Activated naive CD4-positive, alpha-beta T cell treated with anti-CD3 and anti-CD28 coated beads, Interleukin-2, amount 10 ng/mL, durations not matched to agents 7 days and 5 days (primary cell): ENCODE results near the gene LRRC4C.
"Not testable (repeated sequence)": the region's sequence is repeated elsewhere in the genome, so short reads cannot be mapped to it uniquely, and the experiment has no call there.

Experiments
- CTCF ChIA-PET: fragments of 350-600 bp; sonication (Branson Sonifier 250); formaldehyde crosslinking; loops from one replicate; lab custom pipeline; 2021; ENCODE audit warnings: antibody characterized with exemption; lab: Charles Lee
- DNase-seq: peaks from one replicate; pipeline ENCODE4 v3.0.0-alpha.2; 2020
- H3K27ac Mint-ChIP-seq: one replicate; pipeline ENCODE4 v1.8.0; 2021; ENCODE audit warnings: mild to moderate bottlenecking, moderate library complexity, mixed read lengths
- H3K27me3 Mint-ChIP-seq: one replicate; pipeline ENCODE4 v1.8.0; 2021; ENCODE audit warnings: mild to moderate bottlenecking, mixed read lengths
- H3K36me3 Mint-ChIP-seq: one replicate; pipeline ENCODE4 v1.8.0; 2021; ENCODE audit warnings: mixed read lengths
- H3K4me1 Mint-ChIP-seq: one replicate; pipeline ENCODE4 v1.8.0; 2021; ENCODE audit warnings: mixed read lengths
- H3K4me3 Mint-ChIP-seq: one replicate; pipeline ENCODE4 v1.8.0; 2021; ENCODE audit warnings: mild to moderate bottlenecking, moderate library complexity, mixed read lengths
- H3K9me3 Mint-ChIP-seq: one replicate; pipeline ENCODE4 v1.8.0; 2021; ENCODE audit warnings: mixed read lengths

LRRC4C gene

DNA sequence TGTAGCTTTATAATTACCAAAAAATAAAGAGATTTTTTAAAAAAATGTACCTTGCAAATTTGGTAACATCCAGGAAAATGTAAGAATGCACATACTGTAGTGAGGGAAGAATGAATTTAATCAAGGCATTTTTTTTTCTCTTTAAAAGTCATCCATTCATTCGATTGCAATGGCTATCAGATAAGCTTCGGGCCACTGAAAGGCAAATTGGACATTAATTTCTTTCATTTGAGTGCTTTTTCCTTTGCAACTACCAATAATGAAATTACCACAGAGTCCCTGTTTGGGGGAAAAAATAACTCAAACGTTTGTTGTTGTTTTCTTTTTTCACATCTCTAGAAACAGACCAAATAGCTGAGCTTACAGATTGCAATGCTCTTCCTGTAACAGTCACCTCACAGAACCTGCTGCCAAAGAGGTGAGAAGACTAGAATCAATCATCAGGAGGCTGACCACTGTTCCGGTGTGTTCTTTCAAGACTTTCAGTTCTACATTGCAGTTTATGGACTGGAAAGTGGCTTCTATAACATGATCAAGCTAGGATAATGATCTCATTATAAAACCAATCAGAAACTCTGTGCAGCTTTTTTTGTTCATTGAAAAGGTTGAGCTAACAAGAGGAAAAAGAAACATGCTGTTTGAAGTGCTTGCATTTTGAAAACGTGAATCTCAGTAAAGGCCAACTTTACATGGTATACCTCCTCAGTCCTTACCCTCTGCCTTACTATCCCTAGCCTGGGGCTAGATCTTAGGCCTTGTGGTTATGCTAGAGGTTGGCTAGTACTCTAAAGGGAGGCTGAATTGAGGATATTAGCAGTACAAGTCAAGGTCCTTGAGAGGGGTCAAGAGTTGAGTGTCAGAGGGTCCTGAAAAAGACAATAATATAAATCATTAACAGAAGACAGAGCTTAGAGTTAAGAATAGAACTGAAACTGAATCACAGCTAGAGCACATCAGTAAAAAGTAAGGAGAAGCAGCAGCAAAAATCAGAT, 1276.1 kb downstream of the LRRC4C start:
- no peak overlapping the region for H3K27ac Mint-ChIP-seq
- no peaks in the 10 kb centered on the region for H3K27me3 Mint-ChIP-seq
- no peak for DNase-seq
- H3K36me3 Mint-ChIP-seq = no peaks in the 10 kb centered on the region
- CTCF ChIA-PET = no interaction called here
- peaks cover 6% of the 10 kb centered on the region for H3K9me3 Mint-ChIP-seq
- no peaks in the 10 kb centered on the region for H3K4me1 Mint-ChIP-seq
- H3K4me3 Mint-ChIP-seq = no peak overlapping the region

DNA sequence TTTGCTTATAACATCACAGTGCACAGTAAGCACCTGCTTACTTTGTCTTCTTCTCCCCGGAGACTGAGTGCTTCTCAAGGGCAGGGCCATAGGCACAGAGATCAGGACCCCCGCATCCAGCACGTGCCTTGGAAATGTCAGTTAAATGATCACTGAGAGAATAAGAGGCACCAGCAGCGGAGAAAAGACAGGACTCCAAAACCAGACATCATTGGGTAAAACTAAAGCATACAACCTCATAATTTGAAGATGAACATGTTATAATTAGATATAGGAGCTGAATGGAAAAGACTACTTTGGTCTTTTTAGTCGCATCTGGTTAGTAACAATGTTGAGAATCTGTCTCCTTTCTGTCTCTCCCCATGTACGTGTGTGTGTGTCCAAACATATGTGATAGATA, 1279.9 kb downstream of the LRRC4C start:
- no peaks in the 10 kb centered on the region for H3K27me3 Mint-ChIP-seq
- no peaks in the 10 kb centered on the region for H3K4me1 Mint-ChIP-seq
- no peak overlapping the region for H3K27ac Mint-ChIP-seq
- H3K36me3 Mint-ChIP-seq = no peaks in the 10 kb centered on the region
- no peak for DNase-seq
- CTCF ChIA-PET = no interaction called here
- peaks cover 11% of the 10 kb centered on the region for H3K9me3 Mint-ChIP-seq
- H3K4me3 Mint-ChIP-seq = no peak overlapping the region

DNA sequence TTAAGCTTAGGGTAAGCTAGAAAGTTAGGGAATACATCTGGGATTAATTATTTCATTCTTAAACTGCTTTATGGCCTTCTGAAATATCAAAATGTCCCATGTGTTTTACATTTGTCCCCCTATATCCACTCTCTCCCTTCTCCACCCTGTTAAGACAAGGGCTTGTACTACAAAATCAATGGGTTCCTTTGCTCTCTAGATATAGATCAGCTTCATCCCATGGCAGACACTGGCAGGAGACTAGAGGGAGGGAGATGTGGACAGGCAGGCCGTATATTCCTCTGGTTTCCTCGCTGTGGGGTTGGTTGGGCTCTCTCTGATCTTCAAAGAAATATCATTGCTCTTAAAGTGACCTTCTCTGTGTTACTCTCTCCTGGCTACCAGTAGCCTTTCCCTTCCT, 1281.0 kb downstream of the LRRC4C start:
- no peak overlapping the region for H3K4me3 Mint-ChIP-seq
- H3K27ac Mint-ChIP-seq = no peak overlapping the region
- no peaks in the 10 kb centered on the region for H3K36me3 Mint-ChIP-seq
- peaks cover 11% of the 10 kb centered on the region for H3K9me3 Mint-ChIP-seq
- H3K27me3 Mint-ChIP-seq = no peaks in the 10 kb centered on the region
- no peak for DNase-seq
- no peaks in the 10 kb centered on the region for H3K4me1 Mint-ChIP-seq
- CTCF ChIA-PET = no interaction called here

DNA sequence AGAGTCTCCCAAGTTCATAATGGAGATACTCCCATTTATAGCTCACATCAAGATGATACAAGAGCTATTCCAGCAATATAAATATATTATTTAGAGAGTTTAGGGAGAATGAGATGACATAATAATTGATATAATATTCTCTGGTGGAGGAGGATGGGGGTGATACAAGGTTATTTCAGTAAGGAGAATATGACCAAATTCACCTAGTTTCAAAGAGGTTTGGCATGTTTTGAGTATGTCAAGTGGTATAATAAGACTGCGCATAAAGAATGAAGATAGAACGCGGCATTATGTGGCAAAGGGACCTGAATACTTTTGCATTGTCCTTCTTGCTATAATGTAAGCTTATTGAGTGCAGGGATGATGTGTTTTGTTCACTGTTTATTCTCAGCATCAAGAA, 1283.5 kb downstream of the LRRC4C start:
- Mint-ChIP-seq H3K27me3 (no peaks in the 10 kb centered on the region), H3K4me3 (no peak overlapping the region), H3K36me3 (no peaks in the 10 kb centered on the region), H3K4me1 (no peaks in the 10 kb centered on the region), H3K27ac (no peak overlapping the region), H3K9me3 (peaks cover 14% of the 10 kb centered on the region)
- no peak for DNase-seq
- CTCF ChIA-PET = no interaction called here

DNA sequence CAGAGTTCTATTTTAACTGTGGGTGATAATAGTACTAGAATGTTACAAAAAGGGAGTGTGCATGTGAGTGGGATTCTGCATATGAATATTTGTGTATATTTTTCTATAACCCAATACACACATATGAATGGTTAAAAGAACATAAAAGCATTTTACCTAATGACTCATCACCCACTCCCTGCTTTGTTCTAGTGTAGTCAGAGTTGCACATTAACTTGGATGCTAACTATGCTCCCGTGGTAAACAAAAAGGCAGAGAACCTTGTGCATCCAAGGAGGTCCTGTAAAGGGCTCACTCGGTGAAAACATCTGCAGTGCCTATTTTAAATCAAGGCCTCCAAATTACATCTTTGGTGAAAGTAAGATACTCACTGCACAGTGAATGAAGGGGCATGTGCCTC, 1289.4 kb downstream of the LRRC4C start:
- H3K27ac Mint-ChIP-seq = no peak overlapping the region
- H3K36me3 Mint-ChIP-seq = no peaks in the 10 kb centered on the region
- DNase-seq = no peak
- H3K4me1 Mint-ChIP-seq = no peaks in the 10 kb centered on the region
- no peaks in the 10 kb centered on the region for H3K27me3 Mint-ChIP-seq
- H3K4me3 Mint-ChIP-seq = no peak overlapping the region
- H3K9me3 Mint-ChIP-seq = peaks cover 18% of the 10 kb centered on the region
- CTCF ChIA-PET = no interaction called here

DNA sequence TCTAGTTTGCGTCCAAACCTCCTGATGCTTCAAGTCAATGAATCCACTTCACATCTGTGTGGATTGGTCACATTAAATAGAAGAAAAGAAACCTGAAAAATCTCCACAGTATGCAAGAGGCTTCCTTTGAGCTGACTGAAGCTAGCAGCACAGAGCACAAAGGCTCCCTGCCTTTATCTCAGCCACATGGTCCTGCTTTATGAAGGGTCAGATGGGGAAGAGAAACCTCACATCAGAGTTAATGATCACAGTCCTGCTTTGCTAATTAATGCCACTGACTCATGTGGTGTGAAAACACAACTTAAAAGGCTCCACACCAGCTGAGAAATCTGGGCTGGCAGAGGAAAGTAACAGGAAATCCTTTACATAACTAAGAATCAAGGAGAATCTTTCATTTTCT, 1291.0 kb downstream of the LRRC4C start:
- H3K4me1 Mint-ChIP-seq = no peaks in the 10 kb centered on the region
- no peak overlapping the region for H3K27ac Mint-ChIP-seq
- H3K4me3 Mint-ChIP-seq = no peak overlapping the region
- H3K36me3 Mint-ChIP-seq = no peaks in the 10 kb centered on the region
- peaks cover 19% of the 10 kb centered on the region for H3K9me3 Mint-ChIP-seq
- CTCF ChIA-PET = no interaction called here
- H3K27me3 Mint-ChIP-seq = no peaks in the 10 kb centered on the region
- no peak for DNase-seq

DNA sequence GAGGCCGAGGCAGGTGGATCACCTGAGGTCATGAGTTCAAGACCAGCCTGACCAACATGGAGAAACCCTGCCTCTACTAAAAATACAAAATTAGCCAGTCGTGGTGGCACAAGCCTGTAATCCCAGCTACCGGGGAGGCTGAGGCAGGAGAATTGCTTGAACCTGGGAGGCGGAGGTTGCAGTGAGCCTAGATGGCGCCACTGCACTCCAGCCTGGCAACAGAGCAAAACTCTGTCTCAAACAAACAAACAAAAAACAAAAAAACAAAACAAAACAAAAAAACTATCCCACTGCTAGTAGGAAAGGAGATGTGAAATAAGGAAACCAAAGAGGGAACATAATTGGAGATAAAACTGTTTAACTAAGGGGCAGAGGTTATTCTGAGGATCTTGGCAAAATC, 1291.6 kb downstream of the LRRC4C start:
- not testable (repeated sequence) for H3K27ac Mint-ChIP-seq, H3K27me3 Mint-ChIP-seq, DNase-seq, H3K4me1 Mint-ChIP-seq, H3K36me3 Mint-ChIP-seq, H3K4me3 Mint-ChIP-seq
- H3K9me3 Mint-ChIP-seq = peaks cover 19% of the 10 kb centered on the region
- CTCF ChIA-PET = interaction anchor here (1.4 kb wide), 1 partner anchor 126 kb away, joined by 5 read pairs; no protein-coding TSS in a partner anchor

DNA sequence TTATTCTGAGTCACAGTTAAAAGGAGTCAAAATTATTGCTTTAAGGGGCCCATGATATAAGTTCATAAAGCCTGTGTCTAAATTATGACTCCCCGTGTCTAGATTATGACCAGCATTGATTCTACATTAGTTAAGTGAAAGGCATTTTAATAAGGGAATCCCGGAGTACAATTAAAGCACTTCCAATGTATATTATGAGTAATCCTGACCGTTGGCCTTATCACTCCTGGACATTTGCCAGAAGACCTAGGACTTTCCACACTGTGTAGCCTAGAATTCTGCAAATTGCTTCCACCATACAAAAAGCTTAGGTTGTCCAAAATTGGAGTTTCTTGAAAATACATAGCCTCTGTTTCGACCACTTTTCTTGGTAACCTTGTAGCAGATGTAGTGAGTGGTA, 1292.6 kb downstream of the LRRC4C start:
- CTCF ChIA-PET = interaction anchor here (1.4 kb wide), 1 partner anchor 127 kb away, joined by 5 read pairs; no protein-coding TSS in a partner anchor
- Mint-ChIP-seq H3K27me3 (no peaks in the 10 kb centered on the region), H3K4me3 (no peak overlapping the region), H3K4me1 (no peaks in the 10 kb centered on the region), H3K27ac (no peak overlapping the region), H3K9me3 (peaks cover 17% of the 10 kb centered on the region), H3K36me3 (no peaks in the 10 kb centered on the region)
- DNase-seq = no peak

DNA sequence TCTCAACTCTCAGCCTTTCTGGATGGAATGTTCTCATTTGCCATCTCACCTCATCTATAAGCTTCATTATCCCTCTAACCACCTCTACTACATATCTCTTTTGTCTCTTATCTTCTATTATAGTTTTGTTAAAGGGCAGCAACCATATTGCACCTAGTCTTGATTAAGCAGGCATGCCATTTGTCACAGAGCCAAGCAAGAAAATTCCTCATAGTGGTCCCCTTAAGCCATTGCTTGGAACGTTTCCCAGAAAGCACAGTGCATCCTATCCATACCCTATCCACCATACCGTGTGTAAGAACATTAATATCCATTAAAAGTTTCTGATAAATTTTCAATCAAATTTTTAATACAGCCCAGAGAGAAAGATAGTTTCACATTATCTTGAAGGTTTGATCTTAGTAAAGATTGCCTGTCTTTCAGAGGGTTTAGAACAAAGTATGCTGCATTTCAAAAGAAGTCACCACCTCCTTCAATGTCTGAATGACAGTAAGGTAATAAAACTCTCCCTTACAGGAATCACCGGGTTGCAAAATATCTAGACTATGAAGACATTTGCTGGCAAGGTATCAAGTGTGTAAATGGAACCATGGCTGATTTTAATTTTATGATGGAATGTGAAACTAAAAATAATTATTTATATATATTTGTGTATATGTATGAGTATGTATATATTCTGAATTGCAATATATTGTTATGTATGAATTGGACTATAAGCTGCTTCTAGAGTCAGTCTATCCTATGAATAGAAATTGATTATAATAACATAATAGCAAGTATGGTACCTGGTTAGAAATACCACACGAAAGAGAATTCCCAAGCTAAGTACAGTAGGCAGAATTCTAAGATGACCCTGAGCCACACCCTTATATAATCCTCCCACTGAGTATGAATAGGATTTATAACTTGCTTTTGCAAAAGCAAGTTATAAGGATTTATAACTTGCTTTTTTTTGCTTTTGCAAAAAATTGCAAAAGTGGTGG, 1296.3 kb downstream of the LRRC4C start:
- H3K4me1 Mint-ChIP-seq = no peaks in the 10 kb centered on the region
- CTCF ChIA-PET = no interaction called here
- H3K4me3 Mint-ChIP-seq = no peak overlapping the region
- no peak overlapping the region for H3K27ac Mint-ChIP-seq
- no peaks in the 10 kb centered on the region for H3K27me3 Mint-ChIP-seq
- no peak for DNase-seq
- peaks cover 16% of the 10 kb centered on the region for H3K9me3 Mint-ChIP-seq
- H3K36me3 Mint-ChIP-seq = no peaks in the 10 kb centered on the region

DNA sequence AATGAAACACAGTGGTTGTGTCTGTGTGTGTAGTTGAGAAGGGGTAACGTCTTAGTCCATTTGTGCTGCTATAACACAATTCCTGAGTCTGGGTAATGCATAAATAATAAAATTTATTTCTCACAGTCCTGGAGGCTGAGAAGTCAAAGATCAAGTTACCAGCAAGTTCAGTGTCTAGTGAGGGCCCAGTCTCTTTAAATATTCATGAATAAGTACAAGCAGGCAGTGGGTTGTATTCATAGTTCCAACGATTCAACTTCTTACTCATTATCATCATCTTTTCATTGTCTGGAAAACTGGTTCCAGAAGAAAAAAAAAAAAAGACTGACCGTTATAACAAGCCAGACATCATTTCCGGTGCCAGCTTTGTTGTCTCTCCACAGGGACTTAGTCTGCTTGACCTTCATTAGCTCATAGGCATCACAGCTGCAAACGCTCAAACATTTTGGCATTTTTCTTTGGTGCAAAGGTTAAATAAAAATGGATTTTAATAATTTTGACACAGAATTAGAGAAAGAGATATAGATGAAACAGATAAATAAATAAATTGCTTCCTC, 1297.5 kb downstream of the LRRC4C start:
- H3K27me3 Mint-ChIP-seq = no peaks in the 10 kb centered on the region
- H3K4me3 Mint-ChIP-seq = no peak overlapping the region
- no peak for DNase-seq
- H3K4me1 Mint-ChIP-seq = no peaks in the 10 kb centered on the region
- peaks cover 16% of the 10 kb centered on the region for H3K9me3 Mint-ChIP-seq
- H3K27ac Mint-ChIP-seq = no peak overlapping the region
- H3K36me3 Mint-ChIP-seq = no peaks in the 10 kb centered on the region
- CTCF ChIA-PET = no interaction called here

DNA sequence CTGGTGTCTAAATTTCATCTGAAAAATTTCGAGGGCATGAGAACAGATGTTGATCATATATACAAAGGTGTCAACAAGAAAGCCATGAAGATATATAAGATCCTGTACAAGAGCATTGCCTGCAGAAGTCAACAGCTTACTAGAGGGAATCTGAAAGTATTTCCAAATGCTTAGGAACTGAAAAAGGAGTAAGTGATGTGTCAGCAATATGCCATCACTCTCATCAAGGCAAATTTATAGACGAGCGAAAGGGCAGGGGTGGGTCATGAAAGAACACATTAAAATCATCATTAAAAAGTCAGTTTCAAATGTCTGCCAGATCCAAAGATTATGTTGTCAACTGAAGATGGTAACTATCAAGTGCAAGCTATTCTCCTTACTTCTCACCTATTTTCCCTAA, 1299.0 kb downstream of the LRRC4C start:
- no peak for DNase-seq
- CTCF ChIA-PET = no interaction called here
- Mint-ChIP-seq H3K27me3 (no peaks in the 10 kb centered on the region), H3K9me3 (peaks cover 17% of the 10 kb centered on the region), H3K27ac (no peak overlapping the region), H3K4me3 (no peak overlapping the region), H3K36me3 (no peaks in the 10 kb centered on the region), H3K4me1 (no peaks in the 10 kb centered on the region)

DNA sequence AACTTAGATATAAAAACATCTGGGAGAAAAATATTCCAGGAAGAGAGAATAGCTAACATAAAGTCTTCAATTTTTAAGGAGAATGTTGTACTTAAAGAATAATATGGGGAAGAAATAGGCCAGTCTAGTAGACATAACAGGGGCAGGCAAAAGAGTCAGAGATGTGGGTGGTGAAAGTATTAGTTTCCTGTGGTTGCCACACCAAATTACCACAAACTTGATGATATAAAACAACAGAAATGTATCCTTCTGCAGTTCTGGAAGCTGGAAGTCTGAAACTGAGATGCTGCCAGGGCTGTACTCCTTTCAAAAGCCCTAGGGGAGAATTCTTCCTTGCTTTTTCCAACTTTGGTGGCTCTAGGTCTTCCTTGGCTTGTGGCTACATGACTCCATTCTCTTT, 1309.7 kb downstream of the LRRC4C start:
- Mint-ChIP-seq H3K4me1 (no peaks in the 10 kb centered on the region), H3K4me3 (no peak overlapping the region), H3K27ac (no peak overlapping the region), H3K27me3 (no peaks in the 10 kb centered on the region), H3K9me3 (peaks cover 11% of the 10 kb centered on the region), H3K36me3 (no peaks in the 10 kb centered on the region)
- DNase-seq = no peak
- CTCF ChIA-PET = no interaction called here

DNA sequence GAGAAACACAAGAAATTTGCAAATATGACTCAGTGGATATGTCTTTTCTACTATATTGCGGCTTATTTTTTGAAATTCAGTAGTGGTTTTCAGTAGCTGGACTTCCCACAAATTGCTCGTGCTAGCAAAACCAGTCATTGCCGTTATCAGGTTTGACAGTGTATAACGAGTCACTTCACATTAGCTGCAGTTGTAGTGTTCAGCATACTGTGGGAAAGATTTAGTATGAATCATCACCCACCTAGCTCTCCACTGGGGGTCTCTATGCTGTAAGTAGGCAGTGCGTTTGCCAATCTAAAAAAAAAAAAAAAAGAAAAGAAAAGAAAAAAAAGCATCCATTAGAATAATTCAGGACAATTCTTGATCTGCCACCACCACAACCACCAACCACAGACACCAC, 1318.9 kb downstream of the LRRC4C start:
- CTCF ChIA-PET = no interaction called here
- H3K36me3 Mint-ChIP-seq = no peaks in the 10 kb centered on the region
- no peak overlapping the region for H3K27ac Mint-ChIP-seq
- no peak for DNase-seq
- H3K27me3 Mint-ChIP-seq = no peaks in the 10 kb centered on the region
- no peak overlapping the region for H3K4me3 Mint-ChIP-seq
- no peaks in the 10 kb centered on the region for H3K4me1 Mint-ChIP-seq
- H3K9me3 Mint-ChIP-seq = peaks cover 20% of the 10 kb centered on the region

DNA sequence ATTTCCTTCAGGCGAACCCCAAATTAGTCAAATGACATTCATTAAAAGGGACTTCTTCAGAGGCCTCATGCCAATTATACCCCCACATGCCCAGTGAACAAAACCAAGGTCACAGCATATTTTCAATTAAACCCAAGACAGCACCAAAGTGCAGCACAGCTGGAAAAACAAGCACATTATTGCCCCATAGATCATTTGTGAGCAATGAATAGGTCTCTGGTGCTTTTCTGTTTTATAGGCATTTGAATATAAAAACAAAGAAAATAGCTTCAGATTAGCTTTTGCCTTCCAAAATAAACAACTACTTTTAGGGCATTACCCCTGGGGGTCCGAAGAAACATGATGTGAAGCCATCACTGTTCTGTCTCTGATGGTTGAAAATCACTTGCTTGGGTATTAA, 1319.9 kb downstream of the LRRC4C start:
- Mint-ChIP-seq H3K4me3 (no peak overlapping the region), H3K27me3 (no peaks in the 10 kb centered on the region), H3K4me1 (no peaks in the 10 kb centered on the region), H3K27ac (no peak overlapping the region), H3K36me3 (no peaks in the 10 kb centered on the region), H3K9me3 (peaks cover 20% of the 10 kb centered on the region)
- CTCF ChIA-PET = no interaction called here
- DNase-seq = no peak
